ENCODE data around the gene MTOR. TPM values are rescaled to one million over a fixed set of nuclear protein-coding genes. Genes with fewer than 3 reads are reported as not detected.
A peak's percentile ranks its signal among the peaks of the same experiment; 100 is the strongest.
"Not testable (repeated sequence)": the region's sequence is repeated elsewhere in the genome, so short reads cannot be mapped to it uniquely, and the experiment has no call there.

MTOR gene
- total and polyA plus RNA-seq, 9 donors = 11.7 to 32.4 (median 21.3) TPM

GRCh38 chr1:11273595-11274234 is 11.4 kb upstream of the MTOR start:
- Histone ChIP-seq H3K27me3 (no peaks in the 10 kb centered on the region), H3K27ac (peak overlapping the region; percentile 53 to 81), H3K9me3 (no peaks in the 10 kb centered on the region), H3K36me3 (no peaks in the 10 kb centered on the region), H3K4me1 (ENCODE audit: insufficient read depth) (peaks cover 8% of the 10 kb centered on the region), H3K4me3 (peak overlapping the region; percentile 85)
- intact Hi-C loops (cut with DNase I) = no loop called here
- TF ChIP-seq, protein P1, sequence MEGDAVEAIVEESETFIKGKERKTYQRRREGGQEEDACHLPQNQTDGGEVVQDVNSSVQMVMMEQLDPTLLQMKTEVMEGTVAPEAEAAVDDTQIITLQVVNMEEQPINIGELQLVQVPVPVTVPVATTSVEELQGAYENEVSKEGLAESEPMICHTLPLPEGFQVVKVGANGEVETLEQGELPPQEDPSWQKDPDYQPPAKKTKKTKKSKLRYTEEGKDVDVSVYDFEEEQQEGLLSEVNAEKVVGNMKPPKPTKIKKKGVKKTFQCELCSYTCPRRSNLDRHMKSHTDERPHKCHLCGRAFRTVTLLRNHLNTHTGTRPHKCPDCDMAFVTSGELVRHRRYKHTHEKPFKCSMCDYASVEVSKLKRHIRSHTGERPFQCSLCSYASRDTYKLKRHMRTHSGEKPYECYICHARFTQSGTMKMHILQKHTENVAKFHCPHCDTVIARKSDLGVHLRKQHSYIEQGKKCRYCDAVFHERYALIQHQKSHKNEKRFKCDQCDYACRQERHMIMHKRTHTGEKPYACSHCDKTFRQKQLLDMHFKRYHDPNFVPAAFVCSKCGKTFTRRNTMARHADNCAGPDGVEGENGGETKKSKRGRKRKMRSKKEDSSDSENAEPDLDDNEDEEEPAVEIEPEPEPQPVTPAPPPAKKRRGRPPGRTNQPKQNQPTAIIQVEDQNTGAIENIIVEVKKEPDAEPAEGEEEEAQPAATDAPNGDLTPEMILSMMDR (IDR thresholded peaks at IDR 0.05) = no peak
- no peak for TF ChIP-seq EP300 (IDR thresholded peaks at IDR 0.05)
- peak in 1 of 5 donors; percentile 26 for DNase-seq
- WGBS, 3 donors = 4 to 8% (median 7%) methylated on average over 17 to 22 of the region's 22 CpGs

DNA sequence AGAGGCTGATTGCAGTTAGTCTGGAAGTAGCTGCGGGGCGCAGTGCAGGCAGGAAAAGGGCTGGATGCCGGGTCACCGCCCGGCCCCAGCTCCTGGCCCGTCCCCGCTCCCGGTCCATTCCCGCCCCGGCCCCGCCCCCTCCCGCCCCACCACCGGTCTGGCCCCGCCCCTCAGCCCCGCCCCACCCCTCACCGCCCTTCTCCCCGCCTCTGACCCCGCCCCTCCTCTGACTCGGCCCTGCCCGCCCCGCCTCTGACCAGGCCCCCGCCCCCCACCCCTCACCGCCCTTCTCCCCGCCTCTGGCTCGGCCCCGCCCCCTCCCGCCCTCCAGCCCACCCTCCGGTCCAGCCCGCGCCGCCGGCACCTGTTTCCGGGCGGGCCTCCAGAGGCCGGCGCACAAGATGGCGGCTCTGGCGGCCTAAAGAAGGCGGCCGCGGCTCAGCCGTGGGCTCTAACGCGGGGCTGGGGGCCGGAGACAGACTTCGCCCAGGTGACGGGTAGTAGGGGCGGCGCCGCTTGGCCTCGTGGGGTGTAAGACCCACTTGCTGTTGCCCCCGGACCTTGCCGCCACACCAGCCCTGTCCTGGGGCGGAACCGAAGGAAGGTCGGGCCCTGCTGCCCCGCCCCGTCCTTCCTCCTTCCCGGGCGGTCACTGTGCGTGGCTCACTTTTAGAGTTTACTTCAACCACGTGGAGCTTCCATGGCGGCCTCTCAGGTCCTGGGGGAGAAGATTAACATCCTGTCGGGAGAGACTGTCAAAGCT is 10.7 kb upstream of the MTOR start, which contains the start of gene UBIAD1:
Gene UBIAD1 (plus strand): TSS at position 367 of the 763 bp plus-strand sequence. CDS start 334 bp downstream, at position 701.
- Histone ChIP-seq H3K4me3 (peak within 1 kb of the TSS; percentile 85), H3K9me3 (no peaks in the 10 kb centered on the region), H3K27me3 (no peaks in the 10 kb centered on the region), H3K36me3 (no peaks in the 10 kb centered on the region), H3K27ac (peak within 1 kb of the TSS; percentile 53 to 81), H3K4me1 (ENCODE audit: insufficient read depth) (peaks cover 8% of the 10 kb centered on the region)
- intact Hi-C loops (cut with DNase I) = no loop called here
- DNase-seq = peak; percentile 85 to 92 (median 88)
- WGBS, 3 donors = 0 to 1% (median 0%) methylated on average over 46 to 61 of the region's 64 CpGs
- TF ChIP-seq POLR2A (IDR thresholded peaks at IDR 0.05) = peak; percentile 65
- TF ChIP-seq EP300 (IDR thresholded peaks at IDR 0.05) = no peak
- TF ChIP-seq, protein P1 (IDR thresholded peaks at IDR 0.05) = no peak

DNA sequence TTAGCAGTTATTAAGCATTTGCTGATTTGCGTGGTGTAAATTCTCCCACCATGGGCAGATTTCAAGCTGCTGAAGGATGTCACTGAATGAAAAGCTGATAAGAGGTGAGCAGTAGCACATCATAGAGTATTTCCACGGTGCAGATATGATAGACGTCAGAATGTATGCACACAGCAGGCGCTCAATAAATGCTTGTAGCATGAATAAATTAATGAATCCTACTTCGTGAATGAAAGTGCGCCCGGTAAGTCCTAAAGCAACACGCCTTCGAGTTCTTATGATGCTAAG is 10.1 kb upstream of the MTOR start:
- Histone ChIP-seq H3K27me3 (no peaks in the 10 kb centered on the region), H3K9me3 (no peaks in the 10 kb centered on the region), H3K4me1 (ENCODE audit: insufficient read depth) (peaks cover 8% of the 10 kb centered on the region), H3K4me3 (peak overlapping the region; percentile 33), H3K36me3 (no peaks in the 10 kb centered on the region), H3K27ac (no peak overlapping the region)
- intact Hi-C loops (cut with DNase I) = no loop called here
- DNase-seq = no peak
- TF ChIP-seq, protein P1 (IDR thresholded peaks at IDR 0.05) = no peak
- TF ChIP-seq POLR2A (IDR thresholded peaks at IDR 0.05) (no peak), EP300 (IDR thresholded peaks at IDR 0.05) (no peak)
- WGBS, 3 donors = 8 to 11% (median 9%) methylated on average over 9 of the region's 9 CpGs

DNA sequence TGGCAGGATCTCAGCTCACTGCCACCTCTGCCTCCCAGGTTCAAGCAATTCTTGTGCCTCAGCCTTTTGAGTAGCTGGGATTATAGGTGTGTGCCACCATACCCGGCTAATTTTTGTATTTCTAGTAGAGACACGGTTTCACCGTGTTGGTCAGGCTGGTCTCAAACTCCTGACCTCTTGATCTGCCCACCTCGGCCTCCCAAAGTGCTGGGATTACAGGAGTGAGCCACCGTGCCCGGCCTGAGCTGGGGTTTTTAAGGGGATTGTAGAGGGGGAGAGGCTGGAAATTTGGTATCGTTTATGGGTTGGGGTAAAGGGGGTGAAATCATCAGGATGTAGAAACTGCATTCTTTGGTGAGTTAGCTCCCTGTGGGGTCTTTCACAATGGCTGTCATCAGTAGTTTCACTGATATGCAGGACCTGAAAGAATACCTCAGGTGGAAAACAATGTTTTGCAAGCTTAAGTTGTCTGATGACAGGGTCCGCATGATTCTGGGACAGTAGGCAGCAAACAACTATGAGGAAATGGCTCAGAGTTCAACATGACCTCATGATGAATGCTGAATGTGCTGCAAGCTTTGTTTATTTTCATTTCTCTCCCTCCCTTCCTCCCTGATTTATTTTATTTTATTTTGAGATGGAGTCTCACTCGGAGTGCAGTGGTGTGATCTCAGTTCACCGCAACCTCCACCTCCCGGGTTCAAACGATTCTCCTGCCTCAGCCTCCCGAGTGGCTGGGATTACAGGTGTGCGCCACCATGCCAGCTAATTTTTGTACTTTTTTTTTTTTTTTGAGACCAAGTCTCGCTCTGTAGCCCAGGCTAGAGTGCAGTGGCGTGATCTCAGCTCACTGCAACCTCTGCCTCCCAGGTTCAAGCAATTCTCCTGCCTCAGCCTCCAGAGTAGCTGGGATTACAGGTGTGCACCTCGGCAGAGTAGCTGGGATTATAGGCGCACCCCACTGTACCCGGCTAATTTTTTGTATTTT is 5.3 kb upstream of the MTOR start:
- H3K4me1 ChIP-seq (ENCODE audit: insufficient read depth); H3K27me3 ChIP-seq; intact Hi-C loops (cut with DNase I); H3K4me3 ChIP-seq; H3K27ac ChIP-seq; H3K9me3 ChIP-seq; DNase-seq; H3K36me3 ChIP-seq: not testable (repeated sequence)
- 69 to 77% (median 71%) methylated on average over 19 of the region's 19 CpGs for WGBS, 3 donors

Measured in ovary (tissue), 9 donors.